ENCODE measurements around the gene CHST11. TPM values are rescaled to one million over a fixed set of nuclear protein-coding genes. Genes with fewer than 3 reads are reported as not detected.

The CHST11 gene
- total RNA-seq, 2 donors from 2014 or later, result 7.8 to 11.9 TPM

GRCh38 chr12:104505095-104505818, 48.5 kb downstream of the CHST11 start:
- no peaks in the 10 kb centered on the region for H3K9me3 ChIP-seq
- TF ChIP-seq CTCF (IDR thresholded peaks at IDR 0.05), result no peak
- H3K27me3 ChIP-seq, result no peaks in the 10 kb centered on the region
- H3K27ac ChIP-seq, result no peak overlapping the region
- H3K4me3 ChIP-seq, result no peak overlapping the region
- no peaks in the 10 kb centered on the region for H3K36me3 ChIP-seq
- DNase-seq (ENCODE audit: low spot score), result no peak
- peaks cover 0 to 43% of the 10 kb centered on the region in 2 donors for H3K4me1 ChIP-seq

- TF ChIP-seq CTCF (IDR thresholded peaks at IDR 0.05), result no peak
- no peak for DNase-seq (ENCODE audit: low spot score)
Observed at GRCh38 chr12:104506676-104507401, 50.1 kb downstream of the CHST11 start.

GRCh38 chr12:104507672-104508071, 50.9 kb downstream of the CHST11 start:
- Histone ChIP-seq H3K27ac (no peak overlapping the region), H3K4me1 (peaks cover 0 to 45% of the 10 kb centered on the region in 2 donors), H3K4me3 (no peak overlapping the region), H3K27me3 (no peaks in the 10 kb centered on the region), H3K36me3 (no peaks in the 10 kb centered on the region), H3K9me3 (no peaks in the 10 kb centered on the region)
- TF ChIP-seq CTCF (IDR thresholded peaks at IDR 0.05), result no peak
- no peak for DNase-seq (ENCODE audit: low spot score)

More at GRCh38 chr12:104506676-104507401, 50.1 kb downstream of the CHST11 start:
- Histone ChIP-seq H3K4me3 (no peak overlapping the region), H3K4me1 (peaks cover 0 to 45% of the 10 kb centered on the region in 2 donors), H3K27ac (no peak overlapping the region), H3K36me3 (no peaks in the 10 kb centered on the region), H3K27me3 (no peaks in the 10 kb centered on the region), H3K9me3 (no peaks in the 10 kb centered on the region)

- H3K4me1 ChIP-seq, result peaks cover 0 to 46% of the 10 kb centered on the region in 2 donors
- H3K36me3 ChIP-seq, result no peaks in the 10 kb centered on the region
- DNase-seq (ENCODE audit: low spot score), result no peak
- no peak overlapping the region for H3K4me3 ChIP-seq
- no peaks in the 10 kb centered on the region for H3K9me3 ChIP-seq
- TF ChIP-seq CTCF (IDR thresholded peaks at IDR 0.05), result no peak
- no peak overlapping the region for H3K27ac ChIP-seq
- no peaks in the 10 kb centered on the region for H3K27me3 ChIP-seq
Observed at GRCh38 chr12:104508752-104509446, 52.2 kb downstream of the CHST11 start.

- no peak for TF ChIP-seq CTCF (IDR thresholded peaks at IDR 0.05)
- no peaks in the 10 kb centered on the region for H3K36me3 ChIP-seq
- H3K9me3 ChIP-seq, result no peaks in the 10 kb centered on the region
- no peak overlapping the region for H3K4me3 ChIP-seq
- no peak for DNase-seq (ENCODE audit: low spot score)
- H3K27me3 ChIP-seq, result no peaks in the 10 kb centered on the region
- H3K27ac ChIP-seq, result no peak overlapping the region
- H3K4me1 ChIP-seq, result peaks cover 0 to 44% of the 10 kb centered on the region in 2 donors
Observed at GRCh38 chr12:104510145-104510872, 53.6 kb downstream of the CHST11 start.

Measured in right atrium auricular region (tissue), 2 donors.